Measurements from ENCODE around the gene IL15. TPM values are rescaled to one million over a fixed set of nuclear protein-coding genes. Genes with fewer than 3 reads are reported as not detected.

Gene IL15
- total RNA-seq, 1 donor from 2014 or later = 7.2 TPM

DNA sequence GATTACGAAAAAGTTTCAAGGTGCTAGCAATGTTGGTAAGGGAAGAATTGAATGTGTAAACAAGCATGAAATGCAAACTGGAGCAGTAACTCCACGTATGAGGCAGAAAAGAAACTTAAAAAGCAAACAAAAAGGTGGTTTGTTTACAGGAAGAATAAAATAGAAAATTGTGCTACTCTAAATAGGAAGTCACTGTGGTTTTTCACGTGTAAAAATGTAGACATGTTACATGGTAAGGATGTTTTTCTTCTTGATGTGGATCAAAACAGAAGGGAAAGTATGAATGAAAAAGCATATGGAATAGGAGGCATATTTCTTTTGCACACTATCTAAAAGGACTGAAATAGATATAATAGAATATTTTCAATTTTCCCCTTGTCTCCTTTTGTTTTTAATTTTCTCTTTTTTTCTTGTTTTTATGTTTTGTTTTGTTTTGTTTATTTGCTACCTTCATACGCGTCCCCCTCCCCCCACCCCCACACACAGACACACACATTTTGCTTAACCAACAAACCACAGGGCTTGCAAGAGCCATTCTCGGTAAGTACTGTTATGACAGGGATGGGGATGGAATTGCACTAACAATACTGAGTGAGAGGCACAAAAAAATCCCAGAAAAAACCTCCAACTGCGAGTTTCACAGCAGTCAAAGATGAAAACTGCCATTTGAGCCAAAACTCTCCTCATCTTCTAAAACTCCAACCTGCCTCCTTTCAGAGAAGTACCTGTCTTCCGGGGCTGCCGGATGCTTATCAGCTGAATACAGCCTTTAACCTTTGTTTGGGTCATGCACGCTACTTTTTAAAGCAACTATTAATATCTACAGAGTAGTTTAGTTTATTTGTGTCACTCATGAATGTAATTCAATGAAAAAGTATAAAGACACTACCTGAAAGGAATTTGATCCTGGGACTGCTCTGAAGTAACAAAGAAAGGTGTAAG is 135.8 kb downstream of the IL15 start:
- no peak for DNase-seq (ENCODE audit: low spot score)

DNA sequence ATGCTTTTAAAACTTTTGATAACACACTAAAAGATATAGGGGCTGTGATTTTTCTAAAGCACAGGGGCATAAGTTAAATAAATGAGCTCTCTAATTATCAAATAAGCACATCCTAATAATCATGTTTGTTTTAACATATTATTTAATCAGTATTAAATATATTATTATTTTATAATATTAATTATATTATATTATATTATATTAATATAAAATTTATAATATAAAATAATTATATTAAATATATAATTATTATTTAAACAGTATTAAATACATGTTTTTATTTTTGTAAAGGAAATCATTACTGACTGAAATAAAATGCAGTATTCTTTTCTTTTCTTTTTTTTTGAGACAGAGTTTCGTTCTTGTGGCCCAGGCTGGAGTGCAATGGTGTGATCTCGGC is 136.5 kb downstream of the IL15 start:
- no peak for DNase-seq (ENCODE audit: low spot score)

DNA sequence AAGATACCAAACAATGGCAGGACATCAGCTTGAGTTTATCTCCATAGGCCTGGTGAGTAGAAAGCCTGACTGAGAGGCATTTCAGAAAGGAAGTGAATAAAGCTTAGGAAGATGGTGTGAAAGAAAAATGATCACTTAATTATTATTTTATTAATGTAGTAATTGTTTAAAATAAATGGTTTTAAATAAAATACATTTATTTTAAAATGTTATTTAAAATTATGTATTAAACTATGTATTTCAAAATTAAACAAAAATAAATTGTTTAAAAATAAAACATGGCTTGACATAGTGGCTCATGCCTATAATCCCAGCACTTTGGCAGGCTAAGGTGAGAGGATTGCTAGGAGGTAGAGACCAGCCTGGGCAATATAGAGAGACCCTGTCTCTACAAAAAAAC is 145.8 kb downstream of the IL15 start:
- no peak for DNase-seq (ENCODE audit: low spot score)
